SU-DHL-6 (cell line): ENCODE measurements around the gene MACF1.
"Not testable (repeated sequence)": the region's sequence is repeated elsewhere in the genome, so short reads cannot be mapped to it uniquely, and the experiment has no call there.

ENCODE experiments used
- H2AFZ ChIP-seq: fragments of 200-600 bp; sonication (generic); 2 replicates; pipeline ENCODE4 v1.6.1; 2014; ENCODE audit warnings: low read depth, mild to moderate bottlenecking, moderate library complexity, mixed read lengths, antibody characterized with exemption, low read length; ENCODE audit not compliant: severe bottlenecking
- H3F3A ChIP-seq: fragments of 200-600 bp; shearing (Covaris generic); 2 replicates; pipeline ENCODE4 v1.6.0; 2016; ENCODE audit warnings: antibody characterized with exemption, mild to moderate bottlenecking; ENCODE audit not compliant: insufficient read depth
- H3K27ac ChIP-seq: fragments of 200-600 bp; sonication (generic); 2 replicates; pipeline ENCODE4 v1.5.1; 2016; ENCODE audit warnings: low read depth, mild to moderate bottlenecking, low read length, moderate library complexity, mixed read lengths
- H3K27me3 ChIP-seq: fragments of 200-600 bp; sonication (generic), shearing (Covaris generic); 2 replicates; pipeline ENCODE4 v1.6.0; 2014; ENCODE audit warnings: mild to moderate bottlenecking, low read length
- H3K36me3 ChIP-seq: fragments of 200-600 bp; sonication (generic); 2 replicates; pipeline ENCODE4 v1.6.1; 2014; ENCODE audit warnings: mild to moderate bottlenecking, low read length, mixed read lengths
- H3K4me2 ChIP-seq: fragments of 300-600, 200-600 bp; shearing (Covaris generic), sonication (generic); 2 replicates; pipeline ENCODE4 v1.6.0; 2014; ENCODE audit warnings: low read length, low read depth, mild to moderate bottlenecking; ENCODE audit not compliant: poor library complexity, severe bottlenecking
- H3K4me3 ChIP-seq: fragments of 200-600 bp; sonication (generic); 2 replicates; pipeline ENCODE4 v1.5.1; 2014; ENCODE audit warnings: antibody characterized with exemption, low read length, mild to moderate bottlenecking, mixed read lengths; ENCODE audit not compliant: insufficient read depth, poor library complexity, severe bottlenecking
- H3K79me2 ChIP-seq: fragments of 200-600 bp; sonication (generic); 2 replicates; pipeline ENCODE4 v1.6.1; 2014; ENCODE audit warnings: mild to moderate bottlenecking, low read length, moderate library complexity; ENCODE audit not compliant: insufficient read depth
- H3K9ac ChIP-seq: fragments of 200-600 bp; sonication (generic); 2 replicates; pipeline ENCODE4 v1.7.0; 2014; ENCODE audit warnings: mild to moderate bottlenecking, low read length
- H3K9me2 ChIP-seq: fragments of 200-600 bp; sonication (generic); replicated peaks from 2 replicates; pipeline ENCODE4 v1.6.1; 2014; ENCODE audit warnings: low read length; ENCODE audit not compliant: insufficient read depth
- H3K9me3 ChIP-seq: fragments of 200-600 bp; sonication (generic); 2 replicates; pipeline ENCODE4 v1.6.1; 2014; ENCODE audit warnings: low read length, mixed read lengths; ENCODE audit not compliant: insufficient read depth
- H4K20me1 ChIP-seq: fragments of 200-600 bp; sonication (generic); 2 replicates; pipeline ENCODE4 v1.6.1; 2014; ENCODE audit warnings: low read depth, mild to moderate bottlenecking, antibody characterized with exemption, low read length, moderate library complexity, mixed read lengths
- CTCF ChIP-seq: fragments of 200-600 bp; sonication (generic); IDR thresholded peaks from one replicate; pipeline ENCODE4 v1.5.1; 2017; ENCODE audit warnings: antibody characterized with exemption, mild to moderate bottlenecking, low read length, moderate library complexity; ENCODE audit not compliant: insufficient read depth, poor library complexity, severe bottlenecking
- EZH2phosphoT487 ChIP-seq: fragments of 200-600 bp; sonication (generic), shearing (Covaris generic); conservative IDR thresholded peaks from 2 replicates; pipeline ENCODE4 v1.6.1; 2018; ENCODE audit warnings: mild to moderate bottlenecking, antibody characterized with exemption, low read length, moderate library complexity, mixed read lengths

The MACF1 gene

GRCh38 chr1:39446986-39447567 lies 242.6 kb downstream of the MACF1 start:
- Histone ChIP-seq H3K4me3 (no peak overlapping the region), H2AFZ (no peak overlapping the region), H3K9me3 (no peaks in the 10 kb centered on the region), H3K27me3 (no peaks in the 10 kb centered on the region), H3K4me2 (no peak overlapping the region), H4K20me1 (no peaks in the 10 kb centered on the region), H3K36me3 (peaks cover 59% of the 10 kb centered on the region), H3K27ac (no peak overlapping the region), H3K9ac (no peak overlapping the region), H3K9me2 (no peaks in the 10 kb centered on the region), H3K79me2 (no peaks in the 10 kb centered on the region), H3F3A (no peaks in the 10 kb centered on the region)
- TF ChIP-seq CTCF = no peak
- no peak for TF ChIP-seq EZH2phosphoT487

GRCh38 chr1:39450041-39450440 lies 245.5 kb downstream of the MACF1 start:
- H3F3A ChIP-seq, H3K27ac ChIP-seq, H3K9me3 ChIP-seq, H3K9me2 ChIP-seq, H3K4me3 ChIP-seq, H4K20me1 ChIP-seq, H3K4me2 ChIP-seq, H2AFZ ChIP-seq, H3K79me2 ChIP-seq, H3K27me3 ChIP-seq, H3K9ac ChIP-seq: not testable (repeated sequence)
- H3K36me3 ChIP-seq = peaks cover 61% of the 10 kb centered on the region

GRCh38 chr1:39450956-39451606 lies 246.6 kb downstream of the MACF1 start:
- Histone ChIP-seq H3K27ac (no peak overlapping the region), H3K27me3 (no peaks in the 10 kb centered on the region), H3K4me3 (no peak overlapping the region), H3K9ac (no peak overlapping the region), H3F3A (no peaks in the 10 kb centered on the region), H3K9me3 (no peaks in the 10 kb centered on the region), H3K36me3 (peaks cover 61% of the 10 kb centered on the region), H2AFZ (no peak overlapping the region), H3K9me2 (no peaks in the 10 kb centered on the region), H3K4me2 (no peak overlapping the region), H3K79me2 (no peaks in the 10 kb centered on the region), H4K20me1 (no peaks in the 10 kb centered on the region)
- no peak for TF ChIP-seq EZH2phosphoT487
- TF ChIP-seq CTCF = no peak

GRCh38 chr1:39452081-39452480 lies 247.6 kb downstream of the MACF1 start:
- H3K9ac ChIP-seq = no peak overlapping the region
- H3K27ac ChIP-seq = no peak overlapping the region
- no peak overlapping the region for H2AFZ ChIP-seq
- H3K4me3 ChIP-seq = no peak overlapping the region
- no peaks in the 10 kb centered on the region for H3F3A ChIP-seq
- no peaks in the 10 kb centered on the region for H3K79me2 ChIP-seq
- H3K9me2 ChIP-seq = no peaks in the 10 kb centered on the region
- no peak overlapping the region for H3K4me2 ChIP-seq
- H3K27me3 ChIP-seq = no peaks in the 10 kb centered on the region
- no peaks in the 10 kb centered on the region for H3K9me3 ChIP-seq
- H4K20me1 ChIP-seq = no peaks in the 10 kb centered on the region
- TF ChIP-seq CTCF (no peak), EZH2phosphoT487 (no peak)
- H3K36me3 ChIP-seq = peaks cover 58% of the 10 kb centered on the region
